GM18870 (cell line): ENCODE data around the gene GNGT1.
A peak's percentile ranks its signal among the peaks of the same experiment; 100 is the strongest.

Source experiments
- ATAC-seq: cut with Tn5 transposase; IDR thresholded peaks from one replicate; pipeline ENCODE4 v1.9.1; 2021; ENCODE audit warnings: moderate library complexity; ENCODE audit not compliant: unreplicated experiment

The GNGT1 gene

GRCh38 chr7:93938293-93938692, 31.9 kb downstream of the GNGT1 start:
- no peak for ATAC-seq

GRCh38 chr7:93941945-93942344, 35.6 kb downstream of the GNGT1 start:
- ATAC-seq, result no peak

- ATAC-seq, result no peak
Measured at GRCh38 chr7:93943816-93944540, 37.6 kb downstream of the GNGT1 start.

GRCh38 chr7:93944673-93945072, 38.3 kb downstream of the GNGT1 start:
- ATAC-seq, result no peak

- no peak for ATAC-seq
Measured at GRCh38 chr7:93945083-93945482, 38.7 kb downstream of the GNGT1 start.

- no peak for ATAC-seq
Measured at GRCh38 chr7:93945756-93946535, 39.6 kb downstream of the GNGT1 start.

GRCh38 chr7:93948106-93948505, 41.7 kb downstream of the GNGT1 start:
- ATAC-seq, result no peak

GRCh38 chr7:93948873-93949272, 42.5 kb downstream of the GNGT1 start:
- no peak for ATAC-seq

GRCh38 chr7:93949423-93949822, 43.1 kb downstream of the GNGT1 start:
- ATAC-seq, result no peak

- peak; percentile 86 for ATAC-seq
Measured at GRCh38 chr7:93955304-93955703, 48.9 kb downstream of the GNGT1 start.

GRCh38 chr7:93957767-93958166, 51.4 kb downstream of the GNGT1 start:
- no peak for ATAC-seq

- no peak for ATAC-seq
Measured at GRCh38 chr7:93958216-93958615, 51.8 kb downstream of the GNGT1 start.

- ATAC-seq, result no peak
Measured at GRCh38 chr7:93958651-93959050, 52.3 kb downstream of the GNGT1 start.
